Activated naive CD8-positive, alpha-beta T cell treated with anti-CD3 and anti-CD28 coated beads, Interleukin-2, amount 50 U/mL, for 16 hours (primary cell): Measurements from ENCODE around the gene PTH1R.

Experiments used
- DNase-seq: peaks from one replicate; pipeline ENCODE4 v3.0.0-alpha.2; 2020; ENCODE audit warnings: low read depth, low spot score

PTH1R gene

GRCh38 chr3:46877406-46878125 is at the start of gene PTH1R:
Gene PTH1R, plus strand, starts transcription at chr3:46877721. Its CDS starts 5,839 bp downstream, at chr3:46883560.
- DNase-seq: no peak

- peak; percentile 33 for DNase-seq
Measured at GRCh38 chr3:46829699-46830208, 47.8 kb upstream of the PTH1R start.

- no peak for DNase-seq
Measured at GRCh38 chr3:46830801-46831200, 46.7 kb upstream of the PTH1R start.

GRCh38 chr3:46831316-46831715 is 46.2 kb upstream of the PTH1R start:
- DNase-seq: no peak

- no peak for DNase-seq
Measured at GRCh38 chr3:46831841-46832240, 45.7 kb upstream of the PTH1R start.

- DNase-seq: no peak
Measured at GRCh38 chr3:46833346-46834300, 43.9 kb upstream of the PTH1R start.

- no peak for DNase-seq
Measured at GRCh38 chr3:46835054-46835453, 42.5 kb upstream of the PTH1R start.

GRCh38 chr3:46835491-46835890 is 42.0 kb upstream of the PTH1R start:
- no peak for DNase-seq

- no peak for DNase-seq
Measured at GRCh38 chr3:46838301-46838700, 39.2 kb upstream of the PTH1R start.

- DNase-seq: no peak
Measured at GRCh38 chr3:46840491-46840890, 37.0 kb upstream of the PTH1R start.

GRCh38 chr3:46843508-46843907 is 34.0 kb upstream of the PTH1R start:
- no peak for DNase-seq

GRCh38 chr3:46844397-46844796 is 33.1 kb upstream of the PTH1R start:
- DNase-seq: no peak

GRCh38 chr3:46844881-46845312 is 32.6 kb upstream of the PTH1R start:
- no peak for DNase-seq

- DNase-seq: no peak
Measured at GRCh38 chr3:46845397-46845859, 32.1 kb upstream of the PTH1R start.

GRCh38 chr3:46845860-46846623 is 31.5 kb upstream of the PTH1R start:
- peak; percentile 50 for DNase-seq

- DNase-seq: no peak
Measured at GRCh38 chr3:46846624-46847542, 30.6 kb upstream of the PTH1R start.

- DNase-seq: no peak
Measured at GRCh38 chr3:46847744-46848143, 29.8 kb upstream of the PTH1R start.

GRCh38 chr3:46848271-46849044 is 29.1 kb upstream of the PTH1R start:
- no peak for DNase-seq

GRCh38 chr3:46849045-46849631 is 28.4 kb upstream of the PTH1R start:
- no peak for DNase-seq
